AG09319 (cell line): ENCODE measurements around the gene SPNS3.

Experiments used
- DNase-seq: peaks from one replicate; pipeline ENCODE4 v3.0.0-alpha.2; 2010; ENCODE audit warnings: low read depth; ENCODE audit errors: extremely low read depth
- CTCF ChIP-seq: IDR thresholded peaks from 2 replicates; pipeline ENCODE4 v1.5.1; 2011; ENCODE audit warnings: low read depth, mild to moderate bottlenecking, inconsistent platforms, low read length, moderate library complexity

Gene SPNS3

GRCh38 chr17:4507361-4508111, 73.8 kb downstream of the SPNS3 start:
- no peak for TF ChIP-seq CTCF
- no peak for DNase-seq

GRCh38 chr17:4508207-4508606, 74.5 kb downstream of the SPNS3 start:
- TF ChIP-seq CTCF, result no peak
- no peak for DNase-seq

GRCh38 chr17:4509401-4509800, 75.7 kb downstream of the SPNS3 start:
- DNase-seq, result no peak
- TF ChIP-seq CTCF, result no peak

GRCh38 chr17:4509923-4510617, 76.3 kb downstream of the SPNS3 start:
- no peak for TF ChIP-seq CTCF

GRCh38 chr17:4510618-4510941, 76.8 kb downstream of the SPNS3 start:
- TF ChIP-seq CTCF, result no peak
- no peak for DNase-seq

More at GRCh38 chr17:4509923-4510617, 76.3 kb downstream of the SPNS3 start:
- DNase-seq, result no peak

GRCh38 chr17:4511199-4511932, 77.6 kb downstream of the SPNS3 start:
- DNase-seq, result no peak
- TF ChIP-seq CTCF, result no peak
